Esophagus muscularis mucosa (tissue), 4 donors: ENCODE measurements around the gene CCDC141. TPM values are rescaled to one million over a fixed set of nuclear protein-coding genes. Genes with fewer than 3 reads are reported as not detected.

ENCODE experiments used
- DNase-seq: peaks from one replicate; pipeline ENCODE4 v3.0.0-alpha.2; 2017; ENCODE audit errors: extremely low spot score
- H3K27ac ChIP-seq, 4 donors: fragments of 200-600 bp; sonication (generic); replicated peaks in 1 of 4; 1 replicate in 3 of 4; 2 replicates in 1 of 4; pipeline ENCODE4 v1.5.1; 2016 to 2019; ENCODE audit warnings: mild to moderate bottlenecking in 1 of 4
- H3K27me3 ChIP-seq, 4 donors: fragments of 200-600 bp; sonication (generic); one replicate each; pipeline versions ENCODE4 v1.5.1 to v1.6.0; 2016 to 2019
- H3K36me3 ChIP-seq, 4 donors: fragments of 200-600 bp; sonication (generic); one replicate each; pipeline ENCODE4 v1.5.1; 2016 to 2019
- H3K4me1 ChIP-seq, 4 donors: fragments of 200-600 bp; sonication (generic); one replicate each; pipeline ENCODE4 v1.5.1; 2016 to 2019
- H3K4me3 ChIP-seq, 4 donors: fragments of 200-600 bp; sonication (generic); 1 replicate in 2 of 4; 2 replicates in 2 of 4; pipeline ENCODE4 v1.5.1; 2016 to 2019; ENCODE audit warnings: mild to moderate bottlenecking in 4 of 4, moderate library complexity in 1 of 4
- H3K9me3 ChIP-seq, 4 donors: fragments of 200-600 bp; sonication (generic); 1 replicate in 3 of 4; 2 replicates in 1 of 4; pipeline ENCODE4 v1.5.1; 2016 to 2019
- EP300 ChIP-seq: sonication (generic); formaldehyde crosslinking; IDR thresholded peaks from one replicate; pipeline ENCODE4 v1.6.1; 2017; ENCODE audit warnings: antibody characterized with exemption
- POLR2A ChIP-seq: fragments of 450-650 bp; IDR thresholded peaks from one replicate; pipeline ENCODE4 v1.6.1; 2017; ENCODE audit warnings: antibody characterized with exemption, moderate library complexity, mild to moderate bottlenecking, low read depth
- POLR2AphosphoS5 ChIP-seq, 2 donors: sonication (generic); formaldehyde crosslinking; IDR thresholded peaks; one replicate each; pipeline ENCODE4 v1.6.1; 2017; ENCODE audit warnings: antibody characterized with exemption in 2 of 2
- WGBS: methylation state at CpG from one replicate; pipeline ENCODE4 v1.1.5; 2018; 5-methylcytosine and 5-hydroxymethylcytosine counted together
- intact Hi-C: fragments of 100-400 bp; cut with DNase I; formaldehyde crosslinking; loops from one replicate; pipeline ENCODE4 v1.15.1; 2023
- total RNA-seq, 4 donors: library from RNA; depleted of rRNA; stranded (reverse); fragments of >200 nt; gene quantifications; one replicate each; pipeline versions ENCODE4 v1.1.0 to v1.2.1, GENCODE V29; 2016
- TF ChIP-seq, protein P1 (sequence below), 3 experiments: fragments of 200-600 bp in 2 of 3; fragments of 450-650 bp in 1 of 3; sonication (generic) in 2 of 3; IDR thresholded peaks; one replicate each; pipeline ENCODE4 v1.5.1; 2017 to 2019; ENCODE audit warnings: antibody characterized with exemption in 3 of 3, mild to moderate bottlenecking in 2 of 3, moderate library complexity in 1 of 3

CCDC141 gene
- total RNA-seq, 4 donors from 2014 or later, result 2.7 to 8.7 (median 4.1) TPM

DNA sequence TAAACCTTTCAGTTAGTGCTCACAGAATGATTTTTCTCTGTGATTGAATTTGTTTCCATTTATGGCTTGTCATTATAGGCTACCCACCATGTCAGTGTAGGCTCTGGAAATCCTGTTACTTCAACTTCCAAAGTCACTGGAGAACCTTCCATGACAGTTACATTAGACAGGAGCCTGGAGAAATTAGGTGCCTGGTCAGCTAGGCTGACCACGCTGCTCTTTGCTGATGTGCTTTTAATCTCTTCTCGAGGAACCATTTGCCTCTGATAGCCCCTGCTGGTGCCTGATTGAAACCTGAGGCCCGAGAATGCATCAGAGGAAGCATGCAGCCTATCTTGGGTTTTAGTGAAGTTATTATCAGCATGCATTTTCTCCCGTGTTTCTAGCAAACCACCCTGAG is 213.1 kb downstream of the CCDC141 start:
- Histone ChIP-seq H3K27ac (no peak overlapping the region), H3K9me3 (no peaks in the 10 kb centered on the region), H3K36me3 (no peaks in the 10 kb centered on the region), H3K4me1 (no peaks in the 10 kb centered on the region), H3K4me3 (no peak overlapping the region), H3K27me3 (no peaks in the 10 kb centered on the region)
- intact Hi-C loops, result no loop called here
- DNase-seq, result no peak
- WGBS, result 62% methylated on average over 4 of the region's 4 CpGs
- TF ChIP-seq EP300 (no peak), POLR2A (no peak), POLR2AphosphoS5 (IDR thresholded peaks at IDR 0.05) (no peak)
- TF ChIP-seq, protein P1, sequence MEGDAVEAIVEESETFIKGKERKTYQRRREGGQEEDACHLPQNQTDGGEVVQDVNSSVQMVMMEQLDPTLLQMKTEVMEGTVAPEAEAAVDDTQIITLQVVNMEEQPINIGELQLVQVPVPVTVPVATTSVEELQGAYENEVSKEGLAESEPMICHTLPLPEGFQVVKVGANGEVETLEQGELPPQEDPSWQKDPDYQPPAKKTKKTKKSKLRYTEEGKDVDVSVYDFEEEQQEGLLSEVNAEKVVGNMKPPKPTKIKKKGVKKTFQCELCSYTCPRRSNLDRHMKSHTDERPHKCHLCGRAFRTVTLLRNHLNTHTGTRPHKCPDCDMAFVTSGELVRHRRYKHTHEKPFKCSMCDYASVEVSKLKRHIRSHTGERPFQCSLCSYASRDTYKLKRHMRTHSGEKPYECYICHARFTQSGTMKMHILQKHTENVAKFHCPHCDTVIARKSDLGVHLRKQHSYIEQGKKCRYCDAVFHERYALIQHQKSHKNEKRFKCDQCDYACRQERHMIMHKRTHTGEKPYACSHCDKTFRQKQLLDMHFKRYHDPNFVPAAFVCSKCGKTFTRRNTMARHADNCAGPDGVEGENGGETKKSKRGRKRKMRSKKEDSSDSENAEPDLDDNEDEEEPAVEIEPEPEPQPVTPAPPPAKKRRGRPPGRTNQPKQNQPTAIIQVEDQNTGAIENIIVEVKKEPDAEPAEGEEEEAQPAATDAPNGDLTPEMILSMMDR (IDR thresholded peaks at IDR 0.05), result no peak

- 95% methylated on average over 9 of the region's 9 CpGs for WGBS
- intact Hi-C loops, result no loop called here
- no peak for DNase-seq
- Histone ChIP-seq H3K9me3 (no peaks in the 10 kb centered on the region), H3K4me3 (no peak overlapping the region), H3K27me3 (no peaks in the 10 kb centered on the region), H3K4me1 (peaks cover 0 to 12% (median 0%) of the 10 kb centered on the region in 4 donors), H3K27ac (no peak overlapping the region), H3K36me3 (no peaks in the 10 kb centered on the region)
- TF ChIP-seq POLR2A (no peak), EP300 (no peak), POLR2AphosphoS5 (IDR thresholded peaks at IDR 0.05) (no peak)
- TF ChIP-seq, protein P1 (IDR thresholded peaks at IDR 0.05), result no peak
Measured at GRCh38 chr2:178834086-178834485, 215.9 kb downstream of the CCDC141 start.

DNA sequence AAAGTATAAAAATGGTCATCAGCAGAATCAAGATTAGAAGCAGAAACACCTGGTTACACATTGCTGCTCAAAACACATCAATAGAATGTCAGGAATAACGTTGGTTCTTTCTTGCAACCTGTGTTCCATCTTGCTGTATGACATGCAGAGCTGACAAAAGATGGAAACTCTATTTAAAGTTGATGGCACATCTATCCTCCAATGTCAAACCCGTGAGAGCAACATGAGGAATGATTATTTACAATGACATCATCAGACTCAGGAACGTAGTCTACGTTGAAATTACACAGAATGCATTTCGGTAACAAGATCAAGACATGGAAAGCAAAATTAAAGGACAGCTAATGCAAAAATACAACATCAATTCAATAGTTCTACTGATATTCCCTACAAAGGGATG is 216.6 kb downstream of the CCDC141 start:
- 73% methylated on average over 5 of the region's 5 CpGs for WGBS
- no peaks in the 10 kb centered on the region for H3K9me3 ChIP-seq
- H3K4me3 ChIP-seq, result no peak overlapping the region
- H3K27ac ChIP-seq, result no peak overlapping the region
- H3K27me3 ChIP-seq, result no peaks in the 10 kb centered on the region
- no peak for DNase-seq
- H3K36me3 ChIP-seq, result no peaks in the 10 kb centered on the region
- peaks cover 0 to 15% (median 0%) of the 10 kb centered on the region in 4 donors for H3K4me1 ChIP-seq
- TF ChIP-seq EP300 (no peak), POLR2AphosphoS5 (IDR thresholded peaks at IDR 0.05) (no peak), POLR2A (no peak)
- TF ChIP-seq, protein P1 (IDR thresholded peaks at IDR 0.05), result no peak
- intact Hi-C loops, result no loop called here

GRCh38 chr2:178830451-178830850 is 219.5 kb downstream of the CCDC141 start:
- 93% methylated on average over 2 of the region's 2 CpGs for WGBS
- TF ChIP-seq POLR2AphosphoS5 (IDR thresholded peaks at IDR 0.05) (no peak), POLR2A (no peak), EP300 (no peak)
- TF ChIP-seq, protein P1 (IDR thresholded peaks at IDR 0.05), result no peak

GRCh38 chr2:178829981-178830380 is 220.0 kb downstream of the CCDC141 start:
- TF ChIP-seq EP300 (no peak), POLR2A (no peak), POLR2AphosphoS5 (IDR thresholded peaks at IDR 0.05) (no peak)
- TF ChIP-seq, protein P1 (IDR thresholded peaks at IDR 0.05), result no peak
- DNase-seq, result no peak
- no peak overlapping the region for H3K4me3 ChIP-seq
- H3K4me1 ChIP-seq, result peaks cover 0 to 15% (median 0%) of the 10 kb centered on the region in 4 donors
- H3K27me3 ChIP-seq, result no peaks in the 10 kb centered on the region
- no peaks in the 10 kb centered on the region for H3K9me3 ChIP-seq
- H3K27ac ChIP-seq, result no peak overlapping the region
- 74% methylated on average over 3 of the region's 3 CpGs for WGBS
- H3K36me3 ChIP-seq, result no peaks in the 10 kb centered on the region
- intact Hi-C loops, result no loop called here

More at GRCh38 chr2:178830451-178830850, 219.5 kb downstream of the CCDC141 start:
- H3K36me3 ChIP-seq, result no peaks in the 10 kb centered on the region
- intact Hi-C loops, result no loop called here
- H3K9me3 ChIP-seq, result no peaks in the 10 kb centered on the region
- no peak overlapping the region for H3K4me3 ChIP-seq
- no peak overlapping the region for H3K27ac ChIP-seq
- no peak for DNase-seq
- peaks cover 0 to 15% (median 0%) of the 10 kb centered on the region in 4 donors for H3K4me1 ChIP-seq
- no peaks in the 10 kb centered on the region for H3K27me3 ChIP-seq
